Measurements from ENCODE around the gene AFF3.

The AFF3 gene

GRCh38 chr2:99572373-99573164 lies 569.8 kb downstream of the AFF3 start:
- TF ChIP-seq FOXM1 (IDR thresholded peaks at IDR 0.05; ENCODE audit: borderline replicate concordance, low read depth) (no peak), TEAD4 (IDR thresholded peaks at IDR 0.05) (no peak), USF1 (IDR thresholded peaks at IDR 0.05) (no peak), MAX (IDR thresholded peaks at IDR 0.05) (no peak), EGR1 (IDR thresholded peaks at IDR 0.05) (no peak), RAD21 (IDR thresholded peaks at IDR 0.05; ENCODE audit: low read depth) (no peak), TCF12 (IDR thresholded peaks at IDR 0.05; ENCODE audit: low read depth) (no peak), CEBPB (IDR thresholded peaks at IDR 0.05) (no peak), CREB1 (IDR thresholded peaks at IDR 0.05; ENCODE audit: low read depth) (no peak)

GRCh38 chr2:99571954-99572353 lies 570.4 kb downstream of the AFF3 start:
- TF ChIP-seq MAX (IDR thresholded peaks at IDR 0.05) (no peak), USF1 (IDR thresholded peaks at IDR 0.05) (no peak), RAD21 (IDR thresholded peaks at IDR 0.05; ENCODE audit: low read depth) (no peak), TEAD4 (IDR thresholded peaks at IDR 0.05) (no peak), TAF1 (IDR thresholded peaks at IDR 0.05; ENCODE audit: low read depth) (no peak), EP300 (IDR thresholded peaks at IDR 0.05; ENCODE audit: borderline replicate concordance) (no peak), NFIC (IDR thresholded peaks at IDR 0.05) (no peak), YY1 (IDR thresholded peaks at IDR 0.05; ENCODE audit: low read depth) (no peak), TCF12 (IDR thresholded peaks at IDR 0.05; ENCODE audit: low read depth) (no peak)

DNA sequence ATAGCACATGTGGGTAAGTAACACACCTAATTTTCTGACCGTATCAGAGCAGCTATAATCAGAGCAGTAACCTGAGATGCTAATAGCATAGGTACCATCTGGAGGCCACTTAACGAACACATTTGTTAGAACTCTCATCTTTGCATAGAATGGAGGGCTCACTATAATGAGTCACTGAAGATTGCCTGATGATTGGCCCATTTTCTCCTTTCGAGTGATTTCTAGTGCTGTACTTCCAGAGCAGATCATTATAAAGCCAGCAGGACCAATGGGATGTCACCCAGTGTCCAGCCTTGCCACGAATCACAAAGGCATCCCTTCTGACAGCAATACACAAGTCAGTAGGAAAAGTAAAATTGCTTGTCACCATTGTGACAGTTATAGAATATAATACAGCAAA lies 570.9 kb downstream of the AFF3 start:
- no peak for TF ChIP-seq REST (IDR thresholded peaks at IDR 0.05; ENCODE audit: low read depth)
- TF ChIP-seq TEAD4 (IDR thresholded peaks at IDR 0.05), result no peak
- no peak for TF ChIP-seq NFIC (IDR thresholded peaks at IDR 0.05)
- TF ChIP-seq EGR1 (IDR thresholded peaks at IDR 0.05), result no peak
- TF ChIP-seq RAD21 (IDR thresholded peaks at IDR 0.05; ENCODE audit: low read depth), result no peak
- TF ChIP-seq TAF1 (IDR thresholded peaks at IDR 0.05; ENCODE audit: low read depth), result no peak
- TF ChIP-seq CEBPB (IDR thresholded peaks at IDR 0.05), result no peak
- TF ChIP-seq YY1 (IDR thresholded peaks at IDR 0.05; ENCODE audit: low read depth), result no peak
- no peak for TF ChIP-seq TCF12 (IDR thresholded peaks at IDR 0.05; ENCODE audit: low read depth)

GRCh38 chr2:99571021-99571420 lies 571.4 kb downstream of the AFF3 start:
- no peak for TF ChIP-seq EP300 (IDR thresholded peaks at IDR 0.05; ENCODE audit: borderline replicate concordance)
- TF ChIP-seq EGR1 (IDR thresholded peaks at IDR 0.05), result no peak
- TF ChIP-seq REST (IDR thresholded peaks at IDR 0.05; ENCODE audit: low read depth), result no peak
- TF ChIP-seq CEBPB (IDR thresholded peaks at IDR 0.05), result no peak
- no peak for TF ChIP-seq FOXM1 (IDR thresholded peaks at IDR 0.05; ENCODE audit: borderline replicate concordance, low read depth)
- no peak for TF ChIP-seq TAF1 (IDR thresholded peaks at IDR 0.05; ENCODE audit: low read depth)

GRCh38 chr2:99569386-99569785 lies 573.0 kb downstream of the AFF3 start:
- TF ChIP-seq NFIC (IDR thresholded peaks at IDR 0.05) (no peak), TAF1 (IDR thresholded peaks at IDR 0.05; ENCODE audit: low read depth) (no peak), CEBPB (IDR thresholded peaks at IDR 0.05) (no peak), ZBTB7A (IDR thresholded peaks at IDR 0.05; ENCODE audit: low read depth) (no peak), CREB1 (IDR thresholded peaks at IDR 0.05; ENCODE audit: low read depth) (no peak), YY1 (IDR thresholded peaks at IDR 0.05; ENCODE audit: low read depth) (no peak), EP300 (IDR thresholded peaks at IDR 0.05; ENCODE audit: borderline replicate concordance) (no peak), RAD21 (IDR thresholded peaks at IDR 0.05; ENCODE audit: low read depth) (no peak), TEAD4 (IDR thresholded peaks at IDR 0.05) (no peak), MAX (IDR thresholded peaks at IDR 0.05) (no peak), FOXM1 (IDR thresholded peaks at IDR 0.05; ENCODE audit: borderline replicate concordance, low read depth) (no peak), TCF12 (IDR thresholded peaks at IDR 0.05; ENCODE audit: low read depth) (no peak), EGR1 (IDR thresholded peaks at IDR 0.05) (no peak), USF1 (IDR thresholded peaks at IDR 0.05) (no peak), REST (IDR thresholded peaks at IDR 0.05; ENCODE audit: low read depth) (no peak)

All from Ishikawa (cell line).